ENCODE results near the gene EPB41L4B.

EPB41L4B gene

DNA sequence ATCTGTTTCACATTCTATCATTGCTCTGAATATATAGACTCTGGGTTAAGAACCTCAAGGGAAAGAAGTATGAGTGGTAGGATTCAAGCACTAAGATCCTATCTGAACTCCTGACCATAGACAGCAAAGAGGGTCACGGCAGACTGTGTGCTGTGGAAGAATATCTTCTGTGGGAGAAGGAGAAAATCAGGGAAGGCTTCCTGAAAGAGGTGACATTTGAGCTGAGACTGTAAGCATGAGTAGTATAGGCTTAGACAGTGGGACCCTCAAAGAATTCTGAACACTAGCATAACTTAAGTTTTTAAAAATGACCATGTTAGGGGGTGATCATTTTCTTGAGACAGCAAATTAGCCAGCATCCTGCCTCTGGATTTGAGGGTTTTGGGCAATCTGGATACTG is 157.7 kb downstream of the EPB41L4B start:
- H3K4me3 ChIP-seq (replicated peaks; ENCODE audit: low read depth, low read length), result no peak overlapping the region
- TF ChIP-seq, protein P1, sequence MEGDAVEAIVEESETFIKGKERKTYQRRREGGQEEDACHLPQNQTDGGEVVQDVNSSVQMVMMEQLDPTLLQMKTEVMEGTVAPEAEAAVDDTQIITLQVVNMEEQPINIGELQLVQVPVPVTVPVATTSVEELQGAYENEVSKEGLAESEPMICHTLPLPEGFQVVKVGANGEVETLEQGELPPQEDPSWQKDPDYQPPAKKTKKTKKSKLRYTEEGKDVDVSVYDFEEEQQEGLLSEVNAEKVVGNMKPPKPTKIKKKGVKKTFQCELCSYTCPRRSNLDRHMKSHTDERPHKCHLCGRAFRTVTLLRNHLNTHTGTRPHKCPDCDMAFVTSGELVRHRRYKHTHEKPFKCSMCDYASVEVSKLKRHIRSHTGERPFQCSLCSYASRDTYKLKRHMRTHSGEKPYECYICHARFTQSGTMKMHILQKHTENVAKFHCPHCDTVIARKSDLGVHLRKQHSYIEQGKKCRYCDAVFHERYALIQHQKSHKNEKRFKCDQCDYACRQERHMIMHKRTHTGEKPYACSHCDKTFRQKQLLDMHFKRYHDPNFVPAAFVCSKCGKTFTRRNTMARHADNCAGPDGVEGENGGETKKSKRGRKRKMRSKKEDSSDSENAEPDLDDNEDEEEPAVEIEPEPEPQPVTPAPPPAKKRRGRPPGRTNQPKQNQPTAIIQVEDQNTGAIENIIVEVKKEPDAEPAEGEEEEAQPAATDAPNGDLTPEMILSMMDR (IDR thresholded peaks at IDR 0.05; ENCODE audit: insufficient read depth, low read length, poor library complexity, severe bottlenecking), result no peak
- H3K36me3 ChIP-seq (ENCODE audit: control insufficient read depth, insufficient read depth, low read length), result no peaks in the 10 kb centered on the region
- H3K27me3 ChIP-seq (replicated peaks; ENCODE audit: control insufficient read depth, insufficient read depth, low read length), result no peaks in the 10 kb centered on the region; the same call in 1 of the 2 replicates
- DNase-seq (ENCODE audit: extremely low read depth, insufficient read length), result no peak

DNA sequence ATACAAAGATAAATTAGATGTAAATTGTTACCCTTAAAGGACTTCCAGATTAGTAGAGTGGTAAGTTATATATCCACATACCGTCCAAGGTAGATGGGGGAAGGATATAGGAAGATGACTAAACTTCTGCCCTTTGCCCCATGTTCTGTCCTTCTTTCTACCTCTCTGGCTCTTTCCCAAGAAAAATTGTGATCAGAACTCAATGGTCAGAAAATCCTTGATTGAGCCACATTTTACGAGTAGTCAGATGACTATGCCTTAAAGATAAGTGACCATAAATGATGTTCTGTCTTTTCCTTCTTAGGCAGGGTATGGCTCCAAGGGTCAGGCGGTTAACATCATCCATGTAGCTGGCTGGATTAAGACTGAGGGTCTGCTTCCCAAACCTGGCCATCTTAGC is 158.2 kb downstream of the EPB41L4B start:
- TF ChIP-seq, protein P1 (IDR thresholded peaks at IDR 0.05; ENCODE audit: insufficient read depth, low read length, poor library complexity, severe bottlenecking), result no peak
- no peak overlapping the region for H3K4me3 ChIP-seq (replicated peaks; ENCODE audit: low read depth, low read length)
- H3K27me3 ChIP-seq (replicated peaks; ENCODE audit: control insufficient read depth, insufficient read depth, low read length), result no peaks in the 10 kb centered on the region; the same call in 1 of the 2 replicates

DNA sequence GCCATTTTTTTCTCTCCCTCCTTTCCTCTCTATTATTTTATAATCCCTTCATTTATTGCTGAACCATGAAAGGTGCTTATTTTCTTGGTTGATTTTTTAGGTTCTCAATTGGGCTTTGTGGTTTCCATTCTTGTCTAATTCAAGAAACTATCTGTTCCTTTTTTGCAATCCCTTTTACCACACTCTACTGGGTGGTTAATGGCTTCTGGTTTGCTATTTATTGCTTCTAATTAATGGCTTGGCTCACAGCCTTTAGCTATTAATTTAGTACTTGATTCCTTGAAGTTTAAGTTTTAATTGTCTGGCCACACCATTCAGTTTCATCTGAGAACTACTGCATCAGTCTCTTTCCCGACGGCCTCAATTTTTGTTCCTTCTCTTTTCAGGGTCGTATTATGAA is 159.4 kb downstream of the EPB41L4B start:
- H3K36me3 ChIP-seq (ENCODE audit: control insufficient read depth, insufficient read depth, low read length), result no peaks in the 10 kb centered on the region
- H3K4me3 ChIP-seq (replicated peaks; ENCODE audit: low read depth, low read length), result no peak overlapping the region
- no peaks in the 10 kb centered on the region; the same call in 1 of the 2 replicates for H3K27me3 ChIP-seq (replicated peaks; ENCODE audit: control insufficient read depth, insufficient read depth, low read length)
- TF ChIP-seq, protein P1 (IDR thresholded peaks at IDR 0.05; ENCODE audit: insufficient read depth, low read length, poor library complexity, severe bottlenecking), result no peak
- no peak for DNase-seq (ENCODE audit: extremely low read depth, insufficient read length)

More for the DNA sequence above, 158.2 kb downstream of the EPB41L4B start:
- no peaks in the 10 kb centered on the region for H3K36me3 ChIP-seq (ENCODE audit: control insufficient read depth, insufficient read depth, low read length)
- DNase-seq (ENCODE audit: extremely low read depth, insufficient read length), result no peak

DNA sequence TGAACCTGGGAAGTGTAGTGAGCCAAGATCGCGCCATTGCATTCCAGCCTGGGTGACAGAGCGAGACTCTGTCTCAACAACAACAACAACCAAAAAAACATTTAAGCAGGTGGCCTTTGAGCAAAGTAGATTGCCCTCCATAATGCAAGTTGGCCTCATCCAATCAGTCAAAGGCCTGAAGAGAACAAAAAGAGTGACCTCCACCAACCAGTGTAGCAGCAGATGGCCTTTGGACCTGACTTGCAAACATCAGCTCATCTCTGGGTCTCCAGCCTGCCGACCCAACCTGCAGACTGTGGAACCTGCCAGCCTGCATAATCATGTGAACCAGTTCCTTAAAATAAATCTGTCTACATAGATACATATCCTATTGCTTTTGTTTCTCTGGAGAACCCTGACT is 161.3 kb downstream of the EPB41L4B start:
- Histone ChIP-seq H3K4me3 (replicated peaks; ENCODE audit: low read depth, low read length) (no peak overlapping the region), H3K27me3 (replicated peaks; ENCODE audit: control insufficient read depth, insufficient read depth, low read length) (no peaks in the 10 kb centered on the region; the same call in 1 of the 2 replicates), H3K36me3 (ENCODE audit: control insufficient read depth, insufficient read depth, low read length) (no peaks in the 10 kb centered on the region)
- DNase-seq (ENCODE audit: extremely low read depth, insufficient read length), result no peak
- TF ChIP-seq, protein P1 (IDR thresholded peaks at IDR 0.05; ENCODE audit: insufficient read depth, low read length, poor library complexity, severe bottlenecking), result no peak

DNA sequence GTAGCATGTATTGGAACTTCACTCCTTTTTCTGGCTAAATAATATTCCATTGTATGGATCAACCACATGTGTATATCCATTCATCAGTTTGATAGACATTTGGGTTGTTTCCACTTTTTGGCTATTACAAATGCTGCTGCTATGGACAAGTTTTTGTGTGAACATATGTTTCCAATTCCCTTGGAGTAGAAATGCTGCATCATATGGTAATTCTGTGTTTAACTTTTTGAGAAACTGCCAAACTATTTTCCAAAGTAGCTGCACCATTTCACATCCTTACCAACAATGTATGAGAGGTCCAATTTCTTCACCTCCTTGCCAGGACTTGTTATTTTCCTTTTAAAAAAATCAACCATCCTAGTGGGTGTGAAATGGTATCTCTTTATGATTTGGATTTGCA is 162.2 kb downstream of the EPB41L4B start:
- Histone ChIP-seq H3K36me3 (ENCODE audit: control insufficient read depth, insufficient read depth, low read length) (no peaks in the 10 kb centered on the region), H3K4me3 (replicated peaks; ENCODE audit: low read depth, low read length) (no peak overlapping the region), H3K27me3 (replicated peaks; ENCODE audit: control insufficient read depth, insufficient read depth, low read length) (no peaks in the 10 kb centered on the region; the same call in 1 of the 2 replicates)
- TF ChIP-seq, protein P1 (IDR thresholded peaks at IDR 0.05; ENCODE audit: insufficient read depth, low read length, poor library complexity, severe bottlenecking), result no peak
- DNase-seq (ENCODE audit: extremely low read depth, insufficient read length), result no peak

DNA sequence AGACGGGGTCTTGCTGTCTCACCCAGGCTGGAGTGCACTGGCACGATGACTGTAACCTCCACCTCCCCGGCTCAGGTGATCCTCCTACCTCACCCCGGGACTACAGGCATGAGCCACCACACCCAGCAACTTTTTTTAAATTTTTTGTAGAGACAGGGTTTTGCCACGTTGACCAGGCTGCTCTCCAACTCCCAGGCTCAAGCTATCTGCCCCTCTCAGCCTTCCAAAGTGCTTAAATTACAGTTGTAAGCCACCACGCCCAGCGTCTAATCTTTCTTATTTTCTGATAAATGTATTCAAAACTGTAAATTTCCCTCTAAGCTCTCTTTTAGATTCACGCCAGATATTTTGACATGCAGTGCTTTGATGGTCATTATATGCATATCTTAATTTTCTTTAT is 164.2 kb downstream of the EPB41L4B start:
- TF ChIP-seq, protein P1 (IDR thresholded peaks at IDR 0.05; ENCODE audit: insufficient read depth, low read length, poor library complexity, severe bottlenecking), result no peak
- no peak for DNase-seq (ENCODE audit: extremely low read depth, insufficient read length)
- Histone ChIP-seq H3K4me3 (replicated peaks; ENCODE audit: low read depth, low read length) (no peak overlapping the region), H3K36me3 (ENCODE audit: control insufficient read depth, insufficient read depth, low read length) (no peaks in the 10 kb centered on the region), H3K27me3 (replicated peaks; ENCODE audit: control insufficient read depth, insufficient read depth, low read length) (no peaks in the 10 kb centered on the region; the same call in 1 of the 2 replicates)
